Glutamatergic neuron (in vitro differentiated cells): ENCODE results near the gene SOD1. TPM values are rescaled to one million over a fixed set of nuclear protein-coding genes. Genes with fewer than 3 reads are reported as not detected.
"Not testable (repeated sequence)": the region's sequence is repeated elsewhere in the genome, so short reads cannot be mapped to it uniquely, and the experiment has no call there.

Experiments
- DNase-seq: peaks from one replicate; pipeline ENCODE4 v3.0.0; 2022
- H3K27ac Mint-ChIP-seq: one replicate; pipeline ENCODE4 v1.8.0; 2020; ENCODE audit warnings: mild to moderate bottlenecking, mixed read lengths, inconsistent platforms; ENCODE audit not compliant: unreplicated experiment
- H3K27me3 Mint-ChIP-seq: one replicate; pipeline ENCODE4 v1.8.0; 2020; ENCODE audit warnings: mild to moderate bottlenecking, moderate library complexity, mixed read lengths, inconsistent platforms; ENCODE audit not compliant: unreplicated experiment
- H3K36me3 Mint-ChIP-seq: one replicate; pipeline ENCODE4 v1.8.0; 2020; ENCODE audit warnings: mild to moderate bottlenecking, mixed read lengths, inconsistent platforms; ENCODE audit not compliant: unreplicated experiment
- H3K4me1 Mint-ChIP-seq: one replicate; pipeline ENCODE4 v1.8.0; 2020; ENCODE audit warnings: mild to moderate bottlenecking, low read depth, mixed read lengths, inconsistent platforms; ENCODE audit not compliant: unreplicated experiment
- H3K4me3 Mint-ChIP-seq: one replicate; pipeline ENCODE4 v1.8.0; 2020; ENCODE audit warnings: mild to moderate bottlenecking, mixed read lengths, inconsistent platforms; ENCODE audit not compliant: unreplicated experiment
- H3K9me3 Mint-ChIP-seq: one replicate; pipeline ENCODE4 v1.8.0; 2020; ENCODE audit warnings: mild to moderate bottlenecking, moderate library complexity, mixed read lengths, inconsistent platforms; ENCODE audit not compliant: unreplicated experiment
- total RNA-seq: library from RNA; stranded (reverse); fragmentation: NEBNext Ultra II Directional; extraction: Animal tissue kit (Norgen Biotek cat#: 25700); gene quantifications from one replicate; pipeline ENCODE4 v1.2.1, GENCODE V29; 2021; ENCODE audit not compliant: unreplicated experiment
- TF ChIP-seq, protein P1 (sequence below): fragments of 200-600 bp; sonication (generic); IDR thresholded peaks from one replicate; pipeline ENCODE4 v1.5.0; 2021; ENCODE audit not compliant: partially characterized antibody, unreplicated experiment

The SOD1 gene
- total RNA-seq, 1 donor from 2014 or later = 93.7 TPM

DNA sequence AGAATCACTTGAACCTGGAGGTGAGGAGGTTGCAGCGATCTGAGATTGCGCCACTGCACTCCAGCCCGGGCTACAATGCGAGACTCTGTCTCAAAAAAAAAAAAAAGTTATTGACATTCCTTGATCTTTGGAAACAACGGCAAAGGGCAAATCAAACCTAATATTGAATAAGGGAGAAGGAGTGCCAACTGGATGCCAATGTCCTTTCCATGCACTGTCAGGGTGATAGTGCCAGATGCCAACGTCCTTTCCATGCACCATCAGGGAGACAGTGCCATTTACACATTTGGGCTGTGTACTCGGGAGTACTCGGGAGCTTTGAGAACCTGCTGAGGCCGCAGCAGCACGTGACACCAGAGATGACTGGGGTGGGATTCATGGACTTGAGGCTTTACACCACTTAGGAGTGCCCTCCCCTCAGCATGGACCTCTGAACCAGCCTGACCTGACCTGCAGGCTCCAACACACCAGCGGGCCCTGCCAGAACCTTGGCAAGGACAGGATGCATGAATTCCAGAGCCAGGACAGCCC lies 34.5 kb upstream of the SOD1 start:
- Mint-ChIP-seq H3K4me3 (no peak overlapping the region), H3K36me3 (no peaks in the 10 kb centered on the region), H3K4me1 (no peaks in the 10 kb centered on the region), H3K27me3 (peaks cover 2% of the 10 kb centered on the region), H3K9me3 (peaks cover 2% of the 10 kb centered on the region), H3K27ac (no peak overlapping the region)
- TF ChIP-seq, protein P1, sequence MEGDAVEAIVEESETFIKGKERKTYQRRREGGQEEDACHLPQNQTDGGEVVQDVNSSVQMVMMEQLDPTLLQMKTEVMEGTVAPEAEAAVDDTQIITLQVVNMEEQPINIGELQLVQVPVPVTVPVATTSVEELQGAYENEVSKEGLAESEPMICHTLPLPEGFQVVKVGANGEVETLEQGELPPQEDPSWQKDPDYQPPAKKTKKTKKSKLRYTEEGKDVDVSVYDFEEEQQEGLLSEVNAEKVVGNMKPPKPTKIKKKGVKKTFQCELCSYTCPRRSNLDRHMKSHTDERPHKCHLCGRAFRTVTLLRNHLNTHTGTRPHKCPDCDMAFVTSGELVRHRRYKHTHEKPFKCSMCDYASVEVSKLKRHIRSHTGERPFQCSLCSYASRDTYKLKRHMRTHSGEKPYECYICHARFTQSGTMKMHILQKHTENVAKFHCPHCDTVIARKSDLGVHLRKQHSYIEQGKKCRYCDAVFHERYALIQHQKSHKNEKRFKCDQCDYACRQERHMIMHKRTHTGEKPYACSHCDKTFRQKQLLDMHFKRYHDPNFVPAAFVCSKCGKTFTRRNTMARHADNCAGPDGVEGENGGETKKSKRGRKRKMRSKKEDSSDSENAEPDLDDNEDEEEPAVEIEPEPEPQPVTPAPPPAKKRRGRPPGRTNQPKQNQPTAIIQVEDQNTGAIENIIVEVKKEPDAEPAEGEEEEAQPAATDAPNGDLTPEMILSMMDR = no peak
- no peak for DNase-seq

DNA sequence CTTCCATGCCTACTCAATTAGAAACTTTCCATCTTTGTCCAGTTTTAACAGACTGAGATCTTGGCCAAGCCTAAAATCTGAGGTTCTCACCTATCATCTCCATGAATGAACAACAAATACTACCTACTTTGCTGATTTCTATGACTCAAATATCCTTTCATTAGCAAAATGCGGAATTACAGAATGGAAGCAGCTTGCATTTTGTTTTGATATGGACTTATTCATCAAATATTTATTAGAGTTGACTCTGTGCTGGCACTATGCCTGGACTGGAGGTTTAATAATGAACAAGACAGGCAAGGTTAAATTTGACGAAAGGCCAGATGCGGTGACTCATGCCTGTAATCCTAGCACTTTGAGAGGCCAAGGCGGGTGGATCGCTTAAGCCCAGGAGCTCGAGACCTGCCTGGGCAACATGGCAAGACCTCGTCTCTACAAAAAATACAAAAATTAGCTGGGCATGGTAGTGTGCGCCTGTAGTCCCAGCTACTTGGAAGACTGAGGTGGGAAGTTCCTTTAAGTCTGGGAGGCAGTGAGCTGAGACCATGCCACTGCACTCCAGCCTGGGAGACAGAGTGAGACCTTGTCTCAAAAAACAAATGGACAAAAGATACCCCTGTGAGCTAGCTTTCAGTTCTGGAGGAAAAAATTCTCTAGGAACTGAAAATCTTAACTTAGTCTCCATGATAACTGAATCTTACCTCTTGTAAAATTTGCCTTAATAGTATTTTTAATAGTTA lies 29.4 kb upstream of the SOD1 start:
- Mint-ChIP-seq H3K4me1 (no peaks in the 10 kb centered on the region), H3K27ac (no peak overlapping the region), H3K27me3 (peaks cover 5% of the 10 kb centered on the region), H3K4me3 (no peak overlapping the region), H3K36me3 (no peaks in the 10 kb centered on the region), H3K9me3 (peaks cover 2% of the 10 kb centered on the region)
- TF ChIP-seq, protein P1 = no peak
- DNase-seq = no peak

DNA sequence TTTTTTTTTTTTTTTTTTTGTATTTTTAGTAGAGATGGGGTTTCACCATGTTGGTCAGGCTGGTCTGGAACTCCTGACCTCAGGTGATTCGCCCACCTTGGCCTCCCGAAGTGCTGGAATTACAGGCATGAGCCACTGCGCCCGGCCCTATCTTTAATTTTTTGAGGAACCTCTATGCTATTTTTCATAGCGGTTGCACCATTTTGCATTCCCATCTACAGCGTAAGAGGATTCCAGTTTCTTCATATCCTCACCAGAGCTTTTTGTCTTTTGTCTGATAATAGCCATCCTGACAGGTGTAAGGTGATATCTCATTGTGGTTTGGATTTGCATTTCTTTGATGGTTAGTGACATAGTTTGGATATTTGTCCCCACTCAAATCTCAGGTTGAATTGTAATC lies 27.6 kb upstream of the SOD1 start:
- H3K9me3 Mint-ChIP-seq, DNase-seq, H3K36me3 Mint-ChIP-seq, H3K4me3 Mint-ChIP-seq, H3K4me1 Mint-ChIP-seq, H3K27me3 Mint-ChIP-seq, H3K27ac Mint-ChIP-seq: not testable (repeated sequence)

DNA sequence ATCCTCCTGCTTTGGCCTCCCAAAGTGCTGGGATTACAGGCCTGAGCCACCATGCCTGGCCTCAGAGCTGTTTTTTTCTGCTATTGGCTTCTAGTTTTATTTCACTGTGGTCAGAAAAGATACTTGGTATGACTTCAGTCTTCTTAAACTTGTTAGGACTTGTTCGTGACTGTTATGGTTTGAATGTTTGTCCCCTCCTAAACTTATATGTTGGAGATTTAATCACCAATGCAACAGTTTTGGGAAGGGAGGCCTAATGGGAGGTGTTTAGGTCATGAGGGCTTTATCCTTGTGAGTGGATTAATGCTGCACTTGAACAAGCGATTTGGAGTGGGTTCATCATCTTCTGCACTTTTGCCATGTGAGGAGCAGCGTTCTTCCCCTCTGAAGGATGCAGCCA lies 24.5 kb upstream of the SOD1 start:
- no peaks in the 10 kb centered on the region for H3K4me1 Mint-ChIP-seq
- H3K9me3 Mint-ChIP-seq = peaks cover 4% of the 10 kb centered on the region
- H3K27me3 Mint-ChIP-seq = peaks cover 4% of the 10 kb centered on the region
- no peak overlapping the region for H3K27ac Mint-ChIP-seq
- TF ChIP-seq, protein P1 = no peak
- peaks cover 5% of the 10 kb centered on the region for H3K36me3 Mint-ChIP-seq
- H3K4me3 Mint-ChIP-seq = no peak overlapping the region
- DNase-seq = no peak

DNA sequence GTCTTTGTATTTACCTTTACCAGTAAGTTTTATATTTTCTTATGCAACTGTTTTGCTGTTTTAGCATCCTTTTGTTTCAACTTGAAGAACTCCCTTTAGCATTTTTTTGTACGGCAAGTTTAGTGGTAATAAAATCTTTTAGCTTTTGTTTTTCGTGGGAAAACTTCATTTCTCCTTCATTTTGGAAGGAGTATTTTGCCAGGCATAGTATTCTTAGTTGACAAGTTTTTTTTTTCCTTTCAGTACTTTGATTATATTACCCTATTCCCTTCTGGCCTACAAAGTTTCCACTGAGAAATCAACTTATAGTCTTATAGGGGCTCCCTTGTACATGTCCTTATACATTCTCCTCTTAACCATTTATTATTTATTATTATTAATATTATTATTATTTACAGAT lies 22.6 kb upstream of the SOD1 start:
- Mint-ChIP-seq H3K27me3 (peaks cover 6% of the 10 kb centered on the region), H3K36me3 (peaks cover 5% of the 10 kb centered on the region), H3K27ac (no peak overlapping the region), H3K9me3 (peaks cover 9% of the 10 kb centered on the region), H3K4me1 (no peaks in the 10 kb centered on the region), H3K4me3 (no peak overlapping the region)
- TF ChIP-seq, protein P1 = no peak
- no peak for DNase-seq
